Measurements from ENCODE around the gene POFUT1. TPM values are rescaled to one million over a fixed set of nuclear protein-coding genes. Genes with fewer than 3 reads are reported as not detected.

Gene POFUT1
- total RNA-seq, 1 donor from 2014 or later, result 55.2 TPM

GRCh38 chr20:32206760-32207625 lies 687 bp upstream of the POFUT1 start:
- DNase-seq (ENCODE audit: low spot score), result no peak

DNA sequence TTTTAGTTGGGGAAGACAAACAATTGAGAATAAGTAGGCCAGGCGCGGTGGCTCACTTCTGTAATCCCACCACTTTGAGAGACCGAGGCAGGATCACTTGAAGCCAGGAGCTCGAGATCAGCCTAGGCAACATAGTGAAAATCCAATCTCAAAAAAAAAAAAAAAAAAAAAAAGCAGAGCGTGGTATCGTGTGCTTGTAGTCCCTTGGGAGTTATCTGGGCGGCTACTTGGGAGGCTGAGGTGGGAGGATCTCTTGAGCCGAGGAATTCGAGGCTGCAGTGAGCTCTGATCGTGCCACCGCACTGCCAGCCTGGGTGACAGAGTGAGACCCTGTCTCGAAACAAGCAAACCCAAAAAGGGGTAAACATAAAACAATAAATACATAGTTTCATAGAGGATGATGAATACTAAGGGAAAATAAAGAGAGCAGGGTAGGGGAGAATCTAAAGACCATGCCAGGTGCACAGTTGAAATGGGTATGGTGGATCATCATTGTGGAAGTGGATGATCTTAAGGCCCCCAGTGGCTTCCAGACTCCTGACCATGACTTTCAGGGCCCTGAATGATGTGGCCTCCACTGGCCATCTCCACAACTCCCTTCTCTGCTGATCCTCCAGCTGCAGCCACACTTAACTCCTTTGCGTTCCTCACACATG lies 947 bp downstream of the POFUT1 start:
- DNase-seq (ENCODE audit: low spot score), result no peak

GRCh38 chr20:32209850-32210605 lies 2.3 kb downstream of the POFUT1 start:
- DNase-seq (ENCODE audit: low spot score), result no peak

DNA sequence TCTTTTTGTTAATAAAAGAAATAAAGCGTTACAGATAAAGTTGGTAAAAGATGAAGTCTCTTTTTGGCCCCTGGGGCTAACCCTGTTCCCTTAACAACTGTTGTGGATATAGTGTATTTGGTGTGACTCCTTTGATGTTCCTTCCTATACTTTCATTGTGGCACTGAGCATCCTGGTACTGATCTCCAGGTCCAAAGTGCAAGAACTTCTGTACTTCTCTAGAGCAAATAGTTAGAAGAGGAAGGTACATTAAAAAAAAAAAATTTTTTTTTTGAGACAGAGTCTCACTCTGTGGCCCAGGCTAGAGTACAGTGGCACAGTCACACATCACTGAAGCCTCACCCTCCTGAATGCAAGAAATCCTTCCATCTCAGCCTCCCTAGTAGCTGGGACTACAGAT lies 6.2 kb downstream of the POFUT1 start:
- DNase-seq (ENCODE audit: low spot score), result no peak

DNA sequence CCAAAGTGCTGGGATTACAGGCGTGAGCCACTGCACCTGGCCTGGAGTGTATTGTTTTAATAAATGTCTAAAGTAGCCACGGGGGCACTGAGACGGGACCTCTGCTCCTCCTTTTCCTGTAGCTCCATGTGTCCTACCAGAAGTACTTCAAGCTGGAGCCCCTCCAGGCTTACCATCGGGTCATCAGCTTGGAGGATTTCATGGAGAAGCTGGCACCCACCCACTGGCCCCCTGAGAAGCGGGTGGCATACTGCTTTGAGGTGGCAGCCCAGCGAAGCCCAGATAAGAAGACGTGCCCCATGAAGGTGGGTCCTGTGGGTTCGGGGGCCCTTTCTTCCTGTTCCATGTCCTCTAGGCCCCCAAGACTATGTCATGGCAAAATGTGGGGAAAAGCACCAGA lies 7.5 kb downstream of the POFUT1 start:
- no peak for DNase-seq (ENCODE audit: low spot score)

DNA sequence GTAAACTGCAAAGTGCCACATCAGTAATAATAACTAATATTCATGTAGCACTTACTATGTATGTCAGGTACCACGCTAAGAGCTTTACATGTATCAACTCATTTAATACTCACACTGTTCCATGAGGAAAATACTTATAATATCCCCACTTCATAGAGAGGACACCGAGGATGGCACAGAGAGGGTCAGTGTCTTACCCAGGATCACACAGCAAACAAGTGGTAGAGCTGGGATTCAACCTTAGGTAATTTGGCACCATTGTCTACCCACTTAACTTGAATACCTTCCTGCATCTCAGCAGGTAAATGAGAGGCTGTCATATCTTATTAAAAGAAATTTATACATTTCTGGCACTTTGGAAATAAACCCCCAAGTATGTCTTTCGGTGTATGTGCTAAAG lies 8.0 kb downstream of the POFUT1 start:
- DNase-seq (ENCODE audit: low spot score), result no peak

DNA sequence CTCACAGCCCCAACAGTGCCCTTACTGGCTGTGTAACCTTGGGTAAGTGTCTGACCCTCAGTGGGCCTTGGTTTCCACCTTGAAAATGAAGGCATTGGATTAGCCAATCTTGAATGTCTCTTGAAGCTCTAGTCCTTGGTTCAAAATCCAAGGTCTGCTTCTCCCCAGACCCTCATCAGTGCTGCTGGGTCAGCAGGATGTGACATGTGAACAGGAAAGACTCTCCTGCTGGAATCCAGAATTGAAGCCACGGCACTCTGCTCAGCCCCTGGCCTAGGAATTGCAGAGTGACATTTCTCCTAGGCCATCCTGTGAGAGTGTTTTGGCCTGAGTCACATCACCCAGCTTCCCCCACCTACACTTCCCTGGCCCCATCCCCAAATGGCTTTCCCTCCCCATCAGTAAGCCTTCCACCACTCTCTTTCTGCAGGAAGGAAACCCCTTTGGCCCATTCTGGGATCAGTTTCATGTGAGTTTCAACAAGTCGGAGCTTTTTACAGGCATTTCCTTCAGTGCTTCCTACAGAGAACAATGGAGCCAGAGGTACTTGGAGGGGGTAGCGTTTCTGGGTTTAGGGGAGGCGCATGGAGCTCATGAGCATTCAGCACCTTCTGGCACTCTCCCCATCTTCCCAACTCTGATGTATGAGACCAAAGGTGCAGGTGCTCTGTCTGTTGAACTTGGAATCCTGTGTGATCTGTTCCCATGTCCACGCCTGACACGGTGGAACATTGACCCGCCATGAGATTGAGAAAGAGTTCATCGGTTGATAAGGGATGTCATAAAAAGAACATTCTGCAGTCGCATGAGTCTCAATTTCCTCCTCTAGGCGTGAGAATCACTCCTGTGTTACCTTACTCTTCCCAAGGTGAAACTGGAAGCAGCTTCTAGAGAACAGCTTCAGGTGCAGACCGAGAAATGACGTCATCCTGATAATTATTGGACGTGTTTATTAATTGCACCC lies 8.8 kb downstream of the POFUT1 start:
- no peak for DNase-seq (ENCODE audit: low spot score)

GRCh38 chr20:32218156-32218900 lies 10.6 kb downstream of the POFUT1 start:
- DNase-seq (ENCODE audit: low spot score), result no peak

DNA sequence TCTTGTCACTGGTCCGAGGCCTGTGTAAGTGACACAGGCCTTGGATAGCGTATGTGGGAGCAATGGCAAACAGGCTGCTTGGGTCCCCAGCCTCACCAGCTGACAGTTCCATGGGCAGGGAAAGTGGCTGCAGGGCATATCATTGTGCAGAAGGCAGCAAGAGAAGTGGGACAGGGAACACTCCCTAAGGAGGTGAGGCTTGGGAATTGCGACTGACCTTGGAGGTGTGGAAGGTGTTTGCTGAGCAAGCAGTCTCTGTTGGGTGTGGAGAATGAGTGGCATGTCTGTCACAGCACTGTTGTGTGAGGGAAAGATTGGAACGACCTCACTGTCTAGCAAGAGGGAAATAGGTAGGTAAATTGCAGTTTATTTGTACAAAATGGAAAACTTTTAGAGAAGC lies 16.8 kb downstream of the POFUT1 start:
- no peak for DNase-seq (ENCODE audit: low spot score)

GRCh38 chr20:32226391-32226790 lies 18.7 kb downstream of the POFUT1 start:
- no peak for DNase-seq (ENCODE audit: low spot score)

DNA sequence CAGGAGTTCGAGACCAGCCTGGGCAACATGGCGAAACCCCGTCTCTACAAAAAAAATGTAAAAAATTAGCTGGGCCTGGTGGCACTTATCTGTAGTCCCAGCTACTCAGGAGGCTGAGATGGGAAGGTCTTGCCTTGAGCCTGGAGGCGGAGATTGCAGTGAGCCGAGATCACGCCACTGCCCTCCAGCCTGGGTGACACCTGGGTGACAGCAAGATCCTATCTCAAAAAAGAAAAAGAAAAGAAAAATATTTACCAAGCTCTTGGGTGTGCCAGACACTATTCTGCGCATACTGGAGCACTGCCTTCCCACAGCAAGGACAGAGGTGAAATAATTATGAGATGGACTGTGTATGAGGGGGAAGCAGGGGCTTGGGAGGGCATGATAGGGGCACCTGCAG lies 19.6 kb downstream of the POFUT1 start:
- no peak for DNase-seq (ENCODE audit: low spot score)

- no peak for DNase-seq (ENCODE audit: low spot score)
Measured at GRCh38 chr20:32227744-32228688, 20.3 kb downstream of the POFUT1 start.

DNA sequence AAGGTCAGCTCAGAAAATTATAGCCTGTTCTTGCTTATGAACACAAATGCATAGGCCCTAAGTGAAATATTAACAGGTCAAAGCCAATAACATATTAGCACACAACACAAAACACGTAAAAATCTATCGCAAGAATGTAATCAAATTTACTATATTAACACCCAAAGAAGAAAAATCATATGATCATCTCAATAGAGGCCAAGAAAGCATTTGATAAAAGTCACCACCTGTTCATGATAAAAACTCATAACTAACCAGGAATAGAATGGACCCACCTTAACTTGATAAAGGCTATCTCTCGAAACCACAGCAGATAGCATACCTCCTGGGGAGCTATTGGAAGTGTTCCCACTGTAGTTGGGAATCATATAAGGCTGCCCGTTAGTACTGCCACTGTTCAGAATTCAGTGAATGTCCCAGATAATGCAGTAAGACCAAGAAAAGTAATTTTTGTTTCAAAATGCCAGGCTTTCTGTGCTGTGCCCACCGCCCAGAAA lies 21.6 kb downstream of the POFUT1 start:
- DNase-seq (ENCODE audit: low spot score), result no peak

- no peak for DNase-seq (ENCODE audit: low spot score)
Measured at GRCh38 chr20:32230707-32231106, 23.0 kb downstream of the POFUT1 start.

- DNase-seq (ENCODE audit: low spot score), result no peak
Measured at GRCh38 chr20:32231245-32231644, 23.6 kb downstream of the POFUT1 start.

DNA sequence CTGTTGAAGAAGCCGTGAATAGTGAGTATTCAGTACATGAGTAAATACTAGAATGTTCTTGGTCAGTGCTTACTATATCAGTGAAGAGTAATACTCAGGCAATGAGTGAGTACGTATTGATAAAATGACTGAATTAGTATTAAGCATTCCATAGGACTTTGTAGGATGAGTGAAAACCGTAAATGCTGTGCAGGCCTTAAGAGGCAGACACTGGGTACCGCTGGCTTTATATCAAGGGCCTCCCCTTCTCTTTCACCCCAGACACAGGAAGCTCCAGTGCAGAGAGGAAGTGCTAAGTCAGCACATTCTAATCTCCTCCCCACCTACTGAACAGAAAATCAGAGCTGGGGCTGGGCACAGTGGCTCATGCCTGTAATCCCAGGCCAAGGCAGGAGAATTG lies 24.2 kb downstream of the POFUT1 start:
- DNase-seq (ENCODE audit: low spot score), result no peak

DNA sequence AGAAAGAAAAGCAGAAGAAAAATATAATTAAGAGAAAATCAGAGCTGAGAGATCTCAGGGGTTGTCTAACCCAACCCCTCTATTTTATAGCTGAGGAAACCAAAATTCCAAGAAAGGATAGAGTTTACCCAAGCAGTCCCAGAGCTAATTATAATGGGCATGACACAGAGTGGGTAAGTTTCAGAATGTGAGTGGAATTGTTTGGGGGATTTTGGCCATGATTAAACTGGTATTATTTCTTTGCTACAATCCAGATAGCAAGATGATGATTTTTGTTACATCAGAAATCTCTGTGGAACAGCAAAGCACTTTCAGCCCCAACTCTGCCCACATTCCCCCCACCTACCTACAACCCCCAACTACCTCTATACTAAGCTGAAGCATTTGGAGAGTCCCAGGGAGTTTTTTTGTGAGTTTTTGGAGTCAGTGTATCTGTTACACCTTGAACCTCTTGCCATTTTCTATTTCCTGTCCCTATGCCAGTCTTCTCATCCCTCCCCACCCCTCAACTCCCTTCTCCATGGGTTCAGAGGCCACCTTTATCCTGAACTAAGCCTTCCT lies 24.7 kb downstream of the POFUT1 start:
- DNase-seq (ENCODE audit: low spot score), result no peak

DNA sequence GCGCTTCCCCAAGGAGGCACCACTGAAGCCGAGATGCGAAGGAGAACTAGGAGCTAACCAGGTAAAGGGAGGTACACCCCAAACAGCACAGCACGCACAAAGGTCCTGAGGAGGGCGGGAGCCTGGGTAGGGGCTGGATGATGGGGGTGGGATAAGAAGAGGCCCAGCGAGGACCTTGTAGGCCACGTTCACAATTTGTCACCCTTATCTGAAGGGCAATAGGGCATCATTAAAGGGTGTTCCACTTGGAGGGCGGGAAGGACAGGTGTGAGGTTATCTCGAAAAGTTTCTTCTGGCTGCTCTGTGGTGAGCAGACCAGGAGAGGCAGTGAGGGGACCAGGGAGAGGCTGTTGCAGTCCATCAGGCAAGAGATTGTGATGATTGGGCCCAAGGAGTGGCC lies 25.6 kb downstream of the POFUT1 start:
- DNase-seq (ENCODE audit: low spot score), result no peak

Data from ureter (tissue), 1 donor.